SU-DHL-6 (cell line): ENCODE results near the gene PDCD4.
A peak's percentile ranks its signal among the peaks of the same experiment; 100 is the strongest.
"Not testable (repeated sequence)": the region's sequence is repeated elsewhere in the genome, so short reads cannot be mapped to it uniquely, and the experiment has no call there.

ENCODE experiments used
- H2AFZ ChIP-seq: fragments of 200-600 bp; sonication (generic); 2 replicates; pipeline ENCODE4 v1.6.1; 2014; ENCODE audit warnings: low read depth, mild to moderate bottlenecking, moderate library complexity, mixed read lengths, antibody characterized with exemption, low read length; ENCODE audit not compliant: severe bottlenecking
- H3F3A ChIP-seq: fragments of 200-600 bp; shearing (Covaris generic); 2 replicates; pipeline ENCODE4 v1.6.0; 2016; ENCODE audit warnings: antibody characterized with exemption, mild to moderate bottlenecking; ENCODE audit not compliant: insufficient read depth
- H3K27ac ChIP-seq: fragments of 200-600 bp; sonication (generic); 2 replicates; pipeline ENCODE4 v1.5.1; 2016; ENCODE audit warnings: low read depth, mild to moderate bottlenecking, low read length, moderate library complexity, mixed read lengths
- H3K27me3 ChIP-seq: fragments of 200-600 bp; sonication (generic), shearing (Covaris generic); 2 replicates; pipeline ENCODE4 v1.6.0; 2014; ENCODE audit warnings: mild to moderate bottlenecking, low read length
- H3K36me3 ChIP-seq: fragments of 200-600 bp; sonication (generic); 2 replicates; pipeline ENCODE4 v1.6.1; 2014; ENCODE audit warnings: mild to moderate bottlenecking, low read length, mixed read lengths
- H3K4me2 ChIP-seq: fragments of 300-600, 200-600 bp; shearing (Covaris generic), sonication (generic); 2 replicates; pipeline ENCODE4 v1.6.0; 2014; ENCODE audit warnings: low read length, low read depth, mild to moderate bottlenecking; ENCODE audit not compliant: poor library complexity, severe bottlenecking
- H3K4me3 ChIP-seq: fragments of 200-600 bp; sonication (generic); 2 replicates; pipeline ENCODE4 v1.5.1; 2014; ENCODE audit warnings: antibody characterized with exemption, low read length, mild to moderate bottlenecking, mixed read lengths; ENCODE audit not compliant: insufficient read depth, poor library complexity, severe bottlenecking
- H3K79me2 ChIP-seq: fragments of 200-600 bp; sonication (generic); 2 replicates; pipeline ENCODE4 v1.6.1; 2014; ENCODE audit warnings: mild to moderate bottlenecking, low read length, moderate library complexity; ENCODE audit not compliant: insufficient read depth
- H3K9ac ChIP-seq: fragments of 200-600 bp; sonication (generic); 2 replicates; pipeline ENCODE4 v1.7.0; 2014; ENCODE audit warnings: mild to moderate bottlenecking, low read length
- H3K9me2 ChIP-seq: fragments of 200-600 bp; sonication (generic); replicated peaks from 2 replicates; pipeline ENCODE4 v1.6.1; 2014; ENCODE audit warnings: low read length; ENCODE audit not compliant: insufficient read depth
- H3K9me3 ChIP-seq: fragments of 200-600 bp; sonication (generic); 2 replicates; pipeline ENCODE4 v1.6.1; 2014; ENCODE audit warnings: low read length, mixed read lengths; ENCODE audit not compliant: insufficient read depth
- H4K20me1 ChIP-seq: fragments of 200-600 bp; sonication (generic); 2 replicates; pipeline ENCODE4 v1.6.1; 2014; ENCODE audit warnings: low read depth, mild to moderate bottlenecking, antibody characterized with exemption, low read length, moderate library complexity, mixed read lengths
- EZH2phosphoT487 ChIP-seq: fragments of 200-600 bp; sonication (generic), shearing (Covaris generic); conservative IDR thresholded peaks from 2 replicates; pipeline ENCODE4 v1.6.1; 2018; ENCODE audit warnings: mild to moderate bottlenecking, antibody characterized with exemption, low read length, moderate library complexity, mixed read lengths
- TF ChIP-seq, protein P1 (sequence below): fragments of 200-600 bp; sonication (generic); IDR thresholded peaks from one replicate; pipeline ENCODE4 v1.5.1; 2017; ENCODE audit warnings: antibody characterized with exemption, mild to moderate bottlenecking, low read length, moderate library complexity; ENCODE audit not compliant: insufficient read depth, poor library complexity, severe bottlenecking

Gene PDCD4

DNA sequence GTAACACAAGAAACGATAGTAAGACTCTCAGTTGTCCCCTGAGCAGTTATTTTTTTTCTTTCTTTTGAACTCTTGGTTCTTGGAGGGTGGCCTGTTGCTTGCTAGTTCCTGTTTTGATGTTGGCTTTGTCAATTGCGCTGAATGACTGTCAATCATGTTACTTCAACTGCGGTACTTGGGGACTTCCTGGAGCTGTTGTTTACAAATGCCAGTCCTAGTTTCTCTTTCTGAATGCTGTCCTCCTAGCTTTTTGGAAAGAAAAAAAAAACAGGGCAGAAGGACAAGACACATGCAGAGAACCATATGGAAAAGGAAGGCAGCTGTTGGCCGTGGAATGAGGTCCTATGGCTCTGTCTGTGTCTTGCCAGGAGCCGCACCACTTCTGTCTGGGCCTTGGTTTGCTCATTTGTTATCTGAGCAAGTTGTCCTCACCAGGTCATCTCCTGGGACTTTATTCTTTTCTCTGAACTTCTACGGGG, 7.0 kb upstream of the PDCD4 start:
- H3K36me3 ChIP-seq = no peaks in the 10 kb centered on the region
- peak overlapping the region; percentile 40 for H3K9ac ChIP-seq
- H3K79me2 ChIP-seq = no peaks in the 10 kb centered on the region
- peak overlapping the region; percentile 41 for H3K4me3 ChIP-seq
- H2AFZ ChIP-seq = peak overlapping the region; percentile 57
- no peaks in the 10 kb centered on the region for H3K27me3 ChIP-seq
- TF ChIP-seq EZH2phosphoT487 = no peak
- TF ChIP-seq, protein P1, sequence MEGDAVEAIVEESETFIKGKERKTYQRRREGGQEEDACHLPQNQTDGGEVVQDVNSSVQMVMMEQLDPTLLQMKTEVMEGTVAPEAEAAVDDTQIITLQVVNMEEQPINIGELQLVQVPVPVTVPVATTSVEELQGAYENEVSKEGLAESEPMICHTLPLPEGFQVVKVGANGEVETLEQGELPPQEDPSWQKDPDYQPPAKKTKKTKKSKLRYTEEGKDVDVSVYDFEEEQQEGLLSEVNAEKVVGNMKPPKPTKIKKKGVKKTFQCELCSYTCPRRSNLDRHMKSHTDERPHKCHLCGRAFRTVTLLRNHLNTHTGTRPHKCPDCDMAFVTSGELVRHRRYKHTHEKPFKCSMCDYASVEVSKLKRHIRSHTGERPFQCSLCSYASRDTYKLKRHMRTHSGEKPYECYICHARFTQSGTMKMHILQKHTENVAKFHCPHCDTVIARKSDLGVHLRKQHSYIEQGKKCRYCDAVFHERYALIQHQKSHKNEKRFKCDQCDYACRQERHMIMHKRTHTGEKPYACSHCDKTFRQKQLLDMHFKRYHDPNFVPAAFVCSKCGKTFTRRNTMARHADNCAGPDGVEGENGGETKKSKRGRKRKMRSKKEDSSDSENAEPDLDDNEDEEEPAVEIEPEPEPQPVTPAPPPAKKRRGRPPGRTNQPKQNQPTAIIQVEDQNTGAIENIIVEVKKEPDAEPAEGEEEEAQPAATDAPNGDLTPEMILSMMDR = no peak
- H4K20me1 ChIP-seq = no peaks in the 10 kb centered on the region
- no peaks in the 10 kb centered on the region for H3K9me3 ChIP-seq
- no peaks in the 10 kb centered on the region for H3K9me2 ChIP-seq
- H3F3A ChIP-seq = peaks cover 77% of the 10 kb centered on the region
- peak overlapping the region; percentile 89 for H3K27ac ChIP-seq
- peak overlapping the region; percentile 69 for H3K4me2 ChIP-seq

DNA sequence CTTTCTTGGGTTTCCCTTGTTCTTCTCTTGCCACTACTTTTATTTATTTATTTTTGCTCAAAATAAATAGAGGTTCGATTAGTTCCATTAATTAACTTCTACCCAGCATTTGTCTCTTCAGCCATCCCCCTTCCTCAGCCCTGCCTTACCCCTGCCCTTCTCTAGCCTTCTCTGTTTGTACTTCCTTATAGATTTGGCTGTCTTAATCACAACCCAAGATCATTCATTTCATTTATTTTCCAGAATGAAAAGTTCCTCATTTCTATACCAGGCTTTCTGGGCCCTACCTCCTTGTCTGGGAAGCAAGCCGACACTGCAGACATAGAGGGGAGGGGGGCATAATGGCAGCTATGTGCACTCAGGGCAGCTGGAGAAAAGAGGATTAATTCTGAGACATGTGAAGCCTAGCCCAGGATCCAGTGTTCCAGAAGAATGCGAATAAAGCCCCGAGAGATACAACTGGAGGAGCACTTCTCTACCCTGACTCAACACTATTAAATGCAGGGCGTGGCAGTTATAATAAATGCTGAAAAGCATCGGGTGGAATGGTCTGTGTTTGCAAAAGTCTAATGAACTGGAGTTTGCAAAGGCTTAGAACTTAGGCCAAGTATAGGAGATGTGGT, 6.4 kb upstream of the PDCD4 start:
- no peaks in the 10 kb centered on the region for H4K20me1 ChIP-seq
- H3K36me3 ChIP-seq = no peaks in the 10 kb centered on the region
- H3K4me3 ChIP-seq = peak overlapping the region; percentile 41
- peak overlapping the region; percentile 69 for H3K4me2 ChIP-seq
- peak overlapping the region; percentile 89 for H3K27ac ChIP-seq
- H3K9ac ChIP-seq = peak overlapping the region; percentile 40
- H3K9me3 ChIP-seq = no peaks in the 10 kb centered on the region
- H3K27me3 ChIP-seq = no peaks in the 10 kb centered on the region
- no peaks in the 10 kb centered on the region for H3K79me2 ChIP-seq
- H3F3A ChIP-seq = peaks cover 74% of the 10 kb centered on the region
- H3K9me2 ChIP-seq = no peaks in the 10 kb centered on the region
- H2AFZ ChIP-seq = peak overlapping the region; percentile 57
- TF ChIP-seq EZH2phosphoT487 = no peak
- TF ChIP-seq, protein P1 = no peak

DNA sequence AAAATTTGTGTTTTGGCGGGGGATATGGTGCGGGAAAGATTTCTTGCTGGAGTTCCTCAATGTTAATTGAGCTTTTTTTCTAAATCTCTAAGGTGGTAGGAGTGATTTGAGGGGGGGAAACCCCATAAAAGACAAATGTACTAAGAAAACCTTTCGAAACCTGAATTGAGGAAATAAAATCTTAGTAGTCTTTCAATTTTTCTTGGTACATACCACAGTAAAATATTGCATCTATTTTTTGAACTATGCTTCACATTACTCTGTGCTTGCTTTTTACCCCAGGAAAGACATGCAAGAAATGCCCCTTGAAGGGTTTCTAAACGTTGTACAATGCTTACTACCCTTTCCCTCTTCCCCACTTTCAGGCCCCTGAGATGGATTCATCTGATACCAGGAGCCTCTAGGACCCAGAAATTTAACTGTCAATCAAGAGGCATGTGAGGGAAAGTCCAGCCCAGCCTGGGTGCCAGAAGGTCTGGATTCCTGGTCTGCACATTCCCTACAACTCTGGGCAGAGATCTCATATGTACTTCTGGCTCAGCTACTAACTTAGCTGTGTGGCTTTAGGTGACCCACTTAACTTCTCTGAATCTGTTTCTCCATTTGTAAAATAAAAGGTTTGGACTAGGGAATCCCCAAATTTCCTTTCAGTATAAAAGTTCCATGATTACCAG, 5.8 kb upstream of the PDCD4 start:
- Histone ChIP-seq H4K20me1 (no peaks in the 10 kb centered on the region), H3K36me3 (no peaks in the 10 kb centered on the region), H3F3A (peaks cover 74% of the 10 kb centered on the region), H3K9ac (peak overlapping the region; percentile 40), H3K4me2 (peak overlapping the region; percentile 69), H3K9me2 (no peaks in the 10 kb centered on the region), H3K27ac (peak overlapping the region; percentile 89), H3K79me2 (no peaks in the 10 kb centered on the region), H3K27me3 (no peaks in the 10 kb centered on the region), H3K4me3 (peak overlapping the region; percentile 41), H2AFZ (no peak overlapping the region), H3K9me3 (no peaks in the 10 kb centered on the region)
- TF ChIP-seq, protein P1 = no peak
- TF ChIP-seq EZH2phosphoT487 = no peak

DNA sequence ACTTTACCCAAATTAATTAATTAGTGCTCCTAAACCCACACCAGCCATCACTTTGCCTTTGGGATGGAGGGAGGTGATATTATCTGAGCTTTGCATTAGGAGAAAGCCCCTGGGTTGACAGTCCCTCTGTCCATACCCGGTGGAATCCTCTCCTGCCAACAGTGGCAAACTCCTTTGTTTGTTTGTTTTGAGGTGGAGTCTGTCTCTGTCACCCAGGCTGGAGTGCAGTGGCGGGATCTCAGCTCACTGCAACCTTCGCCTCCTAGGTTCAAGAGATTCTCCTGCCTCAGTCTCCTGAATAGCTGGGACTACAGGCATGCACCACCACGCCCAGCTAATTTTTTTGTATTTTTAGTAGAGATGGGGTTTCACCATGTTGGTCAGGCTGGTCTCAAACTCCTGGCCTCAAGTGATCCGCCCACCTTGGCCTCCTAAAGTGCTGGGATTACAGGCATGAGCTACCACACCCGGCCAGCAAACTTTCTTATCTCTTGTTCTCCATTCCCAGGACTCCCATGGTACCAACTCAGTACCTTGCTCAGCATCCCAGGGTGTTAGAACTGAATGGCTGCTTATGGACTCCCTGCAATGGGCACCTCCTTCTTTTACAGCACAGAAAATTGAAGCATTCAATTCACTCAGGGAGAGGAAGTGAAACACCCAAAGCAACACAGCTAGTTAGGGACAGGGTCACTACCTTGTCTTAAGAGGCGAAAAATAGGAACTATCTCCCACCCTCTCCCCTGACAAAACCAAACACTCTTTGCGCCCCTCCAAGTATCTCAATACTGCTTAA, 4.5 kb upstream of the PDCD4 start:
- H3K79me2 ChIP-seq, H3K36me3 ChIP-seq, H4K20me1 ChIP-seq, H3K9me3 ChIP-seq, H3K27me3 ChIP-seq, H3K9me2 ChIP-seq: not testable (repeated sequence)
- Histone ChIP-seq H3K4me3 (peak overlapping the region; percentile 0), H3K27ac (peak overlapping the region; percentile 89), H3F3A (peaks cover 66% of the 10 kb centered on the region), H3K4me2 (peak overlapping the region; percentile 69), H2AFZ (peak overlapping the region; percentile 8), H3K9ac (peak overlapping the region; percentile 40)
